GM19238 (cell line): Measurements from ENCODE around the gene UNC119.

Source experiments
- DNase-seq: peaks from one replicate; pipeline ENCODE4 v3.0.0; 2011; ENCODE audit warnings: low spot score; ENCODE audit not compliant: insufficient read length

Gene UNC119

DNA sequence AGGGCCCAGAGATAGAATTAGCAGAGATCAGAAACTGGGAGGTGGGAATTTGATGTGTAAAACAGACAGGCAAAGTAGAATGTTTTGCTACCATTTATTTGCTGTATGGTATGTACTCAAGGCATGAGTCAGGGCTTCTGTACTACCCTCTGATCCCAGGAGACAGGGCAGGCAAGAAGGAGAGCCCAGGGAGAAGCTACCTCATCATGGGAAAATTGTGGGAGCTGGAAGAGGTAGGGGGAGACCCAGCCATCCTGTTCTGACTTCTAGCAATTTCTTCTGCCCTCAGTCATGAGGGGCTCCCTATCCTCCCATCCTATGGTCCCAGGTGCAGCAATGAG lies 20.6 kb upstream of the UNC119 start:
- no peak for DNase-seq

DNA sequence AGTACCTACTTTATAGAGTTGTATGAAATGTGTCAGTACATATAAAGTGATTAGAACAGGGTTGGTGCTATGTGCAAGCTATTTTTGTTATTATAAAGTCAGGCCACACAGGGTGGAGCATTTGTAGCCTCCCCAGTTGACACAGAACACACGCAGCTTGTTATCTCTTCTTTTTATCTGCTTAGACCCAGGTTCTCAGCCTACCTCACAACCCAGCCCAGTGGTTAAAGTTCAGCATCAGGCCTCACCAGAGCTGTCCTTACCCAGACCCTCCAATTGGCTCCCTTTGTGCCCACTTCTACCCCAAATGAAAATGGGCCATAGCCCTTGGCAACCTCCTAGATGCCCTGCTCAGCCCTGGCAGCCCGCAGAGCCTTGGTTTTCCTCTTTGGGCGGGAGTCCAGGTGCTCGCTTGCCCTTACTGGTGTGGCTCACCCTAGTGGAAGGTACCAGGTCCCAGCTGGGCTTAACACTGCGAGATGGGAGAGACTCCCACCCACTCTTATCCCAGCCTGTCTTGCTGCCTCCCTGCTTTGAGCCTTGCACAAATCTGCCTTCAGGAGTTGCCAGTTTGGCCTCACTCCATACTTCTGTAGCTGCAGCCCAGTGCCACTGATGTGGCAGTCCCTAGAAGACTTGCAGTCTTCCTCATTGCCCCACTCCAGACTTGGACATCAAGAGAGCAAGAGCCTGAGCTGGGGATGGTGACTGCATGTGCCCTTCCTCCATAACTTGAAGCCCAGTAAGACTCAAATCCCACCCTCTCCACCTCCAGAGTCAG lies 20.0 kb upstream of the UNC119 start:
- DNase-seq = no peak

DNA sequence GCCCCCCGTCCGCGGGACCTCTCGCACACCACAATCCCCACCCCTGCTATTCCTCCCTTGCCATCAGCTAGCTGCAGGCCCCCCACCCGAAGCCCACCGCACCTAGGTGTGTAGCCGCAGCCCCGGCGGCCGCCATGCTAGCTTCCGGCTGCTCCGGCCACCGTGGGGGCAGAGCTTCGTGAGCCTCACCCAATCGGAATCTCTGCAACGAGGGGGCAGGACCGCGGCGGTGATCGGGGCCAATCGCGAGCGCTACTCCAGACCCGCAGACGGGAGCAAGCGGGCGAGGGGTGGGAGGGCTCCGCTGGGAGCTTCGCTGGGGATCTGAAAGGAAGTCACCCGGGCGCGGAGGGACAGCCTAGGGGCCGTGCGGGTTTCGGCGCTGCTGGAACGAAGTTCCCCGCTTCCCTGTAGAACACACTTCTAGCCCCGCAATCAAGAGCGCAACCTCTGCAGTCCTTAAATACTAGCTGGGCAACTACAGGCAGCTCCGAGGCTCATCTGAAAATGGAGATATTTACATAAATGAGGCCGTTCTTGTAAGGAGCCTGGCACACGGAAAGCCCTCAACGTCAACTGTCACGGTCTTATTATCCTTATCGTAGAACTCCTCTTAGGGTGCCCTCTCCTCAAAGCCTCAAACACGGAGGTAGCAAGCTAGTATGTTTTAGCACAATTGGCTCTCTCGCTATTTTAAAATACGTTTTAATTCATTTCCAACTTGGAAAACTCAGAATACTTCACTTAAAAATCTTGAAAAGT lies 19.1 kb upstream of the UNC119 start, which contains the start of gene PIGS:
PIGS (minus strand) TSS at position 164 of the 762 bp plus-strand sequence; CDS start at position 136, 28 bp downstream.
- peak; percentile 95 for DNase-seq

DNA sequence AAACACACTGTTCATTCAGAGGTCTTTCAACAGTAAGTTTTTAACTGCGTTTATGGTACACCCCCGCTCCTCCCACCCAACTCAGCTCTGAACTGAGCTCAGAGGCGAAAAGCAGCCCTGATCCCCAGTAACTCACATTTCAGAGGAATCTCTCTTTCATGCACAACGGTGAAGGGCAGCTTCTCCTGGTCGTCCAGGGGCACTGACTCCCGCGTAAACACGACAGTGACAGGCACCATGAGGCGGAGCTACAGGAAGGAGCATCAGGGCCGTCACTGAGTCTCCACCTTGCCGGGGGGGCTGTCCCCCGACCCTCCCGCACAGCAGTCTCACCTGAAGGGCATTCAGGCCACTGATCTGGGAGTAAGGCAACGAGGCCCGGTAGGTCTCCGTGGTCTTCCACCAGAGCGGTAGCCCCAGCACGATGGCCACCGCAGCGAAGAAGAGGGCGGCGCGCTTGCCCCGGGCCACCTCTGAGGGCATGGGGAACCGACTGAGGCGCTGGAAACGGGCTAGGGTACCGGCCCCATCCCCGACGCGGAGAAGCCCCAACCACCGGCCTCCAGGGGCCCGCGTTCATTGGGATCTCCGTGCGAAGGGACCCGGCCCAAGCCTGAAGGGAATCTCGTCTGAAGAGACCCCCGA lies 18.4 kb upstream of the UNC119 start:
- DNase-seq = no peak

DNA sequence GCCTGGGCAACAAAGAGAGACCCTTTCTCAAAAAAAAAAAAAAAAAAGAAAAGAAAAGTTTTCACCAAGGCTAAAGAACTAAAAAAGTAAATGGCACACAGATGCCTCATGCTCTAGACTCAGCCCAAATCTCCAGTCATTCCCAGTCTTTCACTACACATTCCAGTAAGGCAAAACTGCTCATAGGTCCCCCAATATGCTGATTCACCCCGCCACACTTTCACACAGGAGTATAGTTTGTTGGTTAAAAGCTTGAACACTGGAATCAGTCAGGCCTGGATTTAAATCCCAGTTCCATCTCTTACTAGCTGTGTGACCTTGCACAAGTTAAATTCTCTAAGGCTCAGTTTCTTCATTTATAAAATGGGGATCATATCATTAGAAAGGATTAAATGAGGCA lies 17.0 kb upstream of the UNC119 start:
- no peak for DNase-seq

DNA sequence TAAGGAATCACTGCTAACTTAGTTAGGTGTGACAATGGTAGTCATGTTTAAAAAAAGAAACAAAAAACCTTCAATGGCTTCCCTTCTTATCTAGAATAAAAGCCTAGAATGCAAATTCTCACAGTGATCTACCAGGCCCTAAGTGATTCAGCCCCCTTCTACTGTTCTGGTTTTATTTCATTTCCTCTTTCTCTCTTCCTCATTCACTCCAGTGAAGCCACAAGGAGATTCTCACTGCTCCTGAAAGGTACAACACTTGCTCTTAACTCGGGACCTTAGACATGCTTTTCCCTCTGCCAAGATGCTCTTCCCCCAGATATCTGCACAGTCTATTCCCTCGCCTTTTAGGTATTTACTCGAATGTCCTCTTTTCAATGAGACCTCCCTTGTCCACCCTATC lies 15.2 kb upstream of the UNC119 start:
- no peak for DNase-seq

DNA sequence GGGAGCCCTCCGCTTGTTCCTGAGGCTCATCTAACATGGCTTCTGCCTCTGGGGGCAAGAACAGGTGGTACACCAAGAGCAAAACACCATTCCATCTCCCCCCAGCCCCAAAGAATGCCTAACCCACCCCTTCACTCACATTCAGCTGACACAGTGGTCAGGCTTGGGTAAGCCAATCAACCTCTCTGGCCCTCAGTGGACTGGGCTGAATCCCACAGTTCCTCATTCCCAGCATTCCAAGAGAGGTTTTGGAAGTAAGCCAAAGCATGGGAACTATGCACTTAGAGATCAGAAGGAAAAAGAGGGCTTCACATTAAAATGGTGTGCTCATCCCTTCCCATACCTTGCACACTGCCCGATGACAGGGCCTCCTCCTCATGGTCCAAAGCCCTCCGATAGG lies 11.1 kb upstream of the UNC119 start:
- DNase-seq = no peak

DNA sequence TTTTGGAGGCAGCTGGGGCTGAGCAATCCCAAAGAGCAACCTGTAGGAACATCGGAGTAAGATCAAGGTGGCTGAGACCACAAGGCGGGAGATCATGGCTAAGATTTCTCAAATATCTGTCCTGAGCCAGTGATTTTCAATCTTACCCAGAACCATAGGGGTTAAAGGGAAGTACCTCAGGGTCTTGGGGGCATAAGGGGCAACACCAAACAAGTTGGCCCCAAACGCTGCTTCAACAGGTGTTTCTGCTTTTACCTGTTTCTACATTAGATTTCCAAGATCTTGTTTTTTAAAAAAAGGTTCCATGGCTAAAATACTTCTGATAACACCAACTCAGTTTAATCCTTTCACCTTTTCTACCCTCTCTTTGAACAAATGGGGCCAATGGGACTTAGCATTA lies 2.6 kb upstream of the UNC119 start:
- no peak for DNase-seq

DNA sequence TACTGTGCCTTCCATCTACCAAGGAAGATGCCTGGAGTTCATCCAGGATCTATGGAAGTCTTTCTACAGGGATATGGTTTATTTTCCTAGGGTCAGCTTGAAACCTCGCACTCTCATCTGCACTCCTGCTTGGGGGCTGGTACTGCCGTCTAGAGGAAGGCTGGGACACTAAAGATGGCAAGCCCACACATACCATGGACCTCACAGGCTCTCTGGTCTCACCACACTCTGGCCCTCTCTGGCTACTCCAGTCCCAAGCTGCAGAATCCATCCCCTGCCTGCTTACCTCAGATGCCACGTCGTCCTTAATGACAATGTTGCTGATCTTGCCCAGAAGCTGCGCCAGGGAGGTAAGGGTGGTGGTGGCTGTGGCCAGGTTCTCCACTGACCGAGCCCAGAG lies 2.1 kb upstream of the UNC119 start:
- DNase-seq = no peak

DNA sequence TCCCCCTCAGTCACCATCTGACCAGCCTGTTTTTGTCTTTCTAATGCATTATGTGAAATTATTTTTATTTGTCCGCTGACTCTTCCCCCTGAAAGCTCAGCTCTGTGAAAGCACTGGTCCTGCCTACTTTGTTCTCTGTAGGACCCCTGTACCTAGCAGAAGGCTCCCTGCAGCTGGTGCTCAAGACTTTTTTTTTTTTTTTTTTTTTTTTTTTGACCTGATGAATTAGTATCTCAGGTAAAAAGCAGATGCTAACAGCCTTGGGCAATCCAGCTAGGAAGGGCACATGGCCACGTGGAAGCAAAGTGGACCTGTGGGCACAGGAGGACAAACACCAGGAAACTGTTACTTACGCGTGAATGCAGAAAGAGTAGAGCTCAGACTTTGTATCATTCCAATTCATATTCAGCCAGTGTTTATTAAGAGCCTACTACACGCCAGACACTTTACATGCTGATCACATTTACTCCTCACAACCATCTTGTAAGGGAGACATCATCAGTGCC lies 629 bp upstream of the UNC119 start:
- no peak for DNase-seq

DNA sequence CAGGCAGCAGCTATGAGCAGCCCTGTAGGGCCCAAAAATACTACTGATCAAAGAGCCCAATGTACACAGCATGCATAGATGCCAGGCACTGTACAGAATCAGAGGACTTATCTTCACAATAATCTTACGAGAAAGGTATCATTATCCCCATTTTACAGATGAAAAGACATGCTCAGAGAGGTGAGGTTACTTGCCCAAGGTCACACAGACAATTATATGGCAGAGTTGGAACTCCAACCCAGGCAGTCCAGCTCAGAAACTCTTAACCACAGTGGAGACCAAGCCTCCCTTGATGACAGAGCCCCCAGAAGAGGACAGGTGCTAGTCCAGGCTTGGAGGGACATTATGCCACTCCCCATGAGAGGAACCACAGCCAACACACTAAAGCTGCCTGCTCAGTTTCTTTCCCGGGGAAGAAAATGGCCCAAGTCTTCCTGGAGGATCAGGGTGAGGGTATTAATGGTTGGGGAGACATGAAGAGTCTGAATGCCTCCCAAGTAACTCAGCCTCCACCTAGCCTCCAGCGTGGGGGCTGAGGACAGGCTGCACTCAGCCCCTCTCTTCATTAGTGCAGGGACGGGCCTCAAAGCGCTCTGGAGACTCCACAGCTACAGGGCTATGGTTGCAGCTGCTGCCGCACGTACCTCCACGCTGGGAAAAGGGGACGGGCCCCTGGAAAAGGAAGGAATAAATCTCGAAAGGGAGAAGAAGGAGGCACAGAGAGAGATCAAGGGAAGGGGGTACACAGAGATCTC lies 826 bp downstream of the UNC119 start:
- DNase-seq = no peak

DNA sequence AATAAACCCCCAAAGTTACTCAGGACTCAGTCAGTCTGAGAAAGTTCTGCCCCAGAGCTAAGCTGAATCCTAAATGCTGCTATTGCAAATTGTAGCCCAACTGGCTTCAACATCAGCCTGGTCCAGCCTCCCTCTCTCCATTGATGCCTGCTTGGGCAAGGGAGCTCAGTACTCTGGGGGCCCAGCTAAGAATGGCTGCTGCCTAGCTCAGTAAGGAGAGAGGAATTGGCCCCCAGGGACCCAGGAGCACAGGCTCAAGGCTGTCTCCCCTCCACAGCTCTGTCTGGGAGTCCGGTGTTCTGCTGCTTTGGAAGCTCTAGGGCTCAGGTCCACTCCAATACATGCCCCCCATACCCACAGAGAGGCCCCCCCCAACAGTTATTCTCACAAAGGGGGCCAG lies 1.6 kb downstream of the UNC119 start:
- no peak for DNase-seq

DNA sequence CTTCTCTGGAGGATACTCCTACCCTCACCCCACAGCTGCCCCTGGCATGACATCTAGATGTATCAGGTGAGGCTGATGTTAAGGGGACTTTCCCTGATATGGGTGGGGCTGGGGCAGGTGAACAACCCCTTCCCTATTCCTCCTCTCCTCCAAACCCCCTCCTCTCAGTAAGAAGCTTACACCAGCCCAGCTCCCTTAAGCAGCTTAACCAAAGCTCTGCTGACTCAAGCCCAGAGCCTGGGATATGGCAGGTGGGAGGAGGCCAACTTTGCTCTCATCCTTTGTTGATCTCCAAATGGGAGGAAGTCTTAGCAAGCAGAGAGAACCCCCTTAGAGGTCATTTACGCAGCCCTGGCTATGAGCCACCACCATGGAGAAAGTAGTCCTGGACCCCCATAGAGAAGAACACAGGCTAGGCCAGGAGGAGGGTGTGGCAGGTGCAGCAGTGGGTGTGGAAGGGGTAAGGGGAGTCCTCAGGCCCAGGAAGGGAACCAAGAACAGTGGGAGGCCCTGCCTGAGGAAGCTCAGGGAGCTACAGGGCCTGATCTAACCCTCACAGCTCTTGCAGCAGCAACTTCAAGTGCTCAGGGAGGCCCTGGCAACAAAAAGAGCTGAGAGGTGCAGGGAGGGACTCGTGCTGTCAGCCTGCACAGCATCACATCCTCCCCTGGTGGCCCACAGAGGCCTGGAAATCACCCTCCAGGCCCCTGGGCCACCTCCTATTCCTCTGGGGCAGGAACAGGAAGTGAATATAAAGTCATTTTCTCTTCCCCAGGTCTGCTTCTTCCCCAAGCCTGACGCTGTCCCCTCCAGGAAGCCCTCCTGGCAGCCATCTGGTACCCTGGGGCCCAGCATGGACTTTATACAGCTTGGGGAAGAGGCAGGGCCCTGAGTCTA lies 2.9 kb downstream of the UNC119 start:
- peak; percentile 81 for DNase-seq

DNA sequence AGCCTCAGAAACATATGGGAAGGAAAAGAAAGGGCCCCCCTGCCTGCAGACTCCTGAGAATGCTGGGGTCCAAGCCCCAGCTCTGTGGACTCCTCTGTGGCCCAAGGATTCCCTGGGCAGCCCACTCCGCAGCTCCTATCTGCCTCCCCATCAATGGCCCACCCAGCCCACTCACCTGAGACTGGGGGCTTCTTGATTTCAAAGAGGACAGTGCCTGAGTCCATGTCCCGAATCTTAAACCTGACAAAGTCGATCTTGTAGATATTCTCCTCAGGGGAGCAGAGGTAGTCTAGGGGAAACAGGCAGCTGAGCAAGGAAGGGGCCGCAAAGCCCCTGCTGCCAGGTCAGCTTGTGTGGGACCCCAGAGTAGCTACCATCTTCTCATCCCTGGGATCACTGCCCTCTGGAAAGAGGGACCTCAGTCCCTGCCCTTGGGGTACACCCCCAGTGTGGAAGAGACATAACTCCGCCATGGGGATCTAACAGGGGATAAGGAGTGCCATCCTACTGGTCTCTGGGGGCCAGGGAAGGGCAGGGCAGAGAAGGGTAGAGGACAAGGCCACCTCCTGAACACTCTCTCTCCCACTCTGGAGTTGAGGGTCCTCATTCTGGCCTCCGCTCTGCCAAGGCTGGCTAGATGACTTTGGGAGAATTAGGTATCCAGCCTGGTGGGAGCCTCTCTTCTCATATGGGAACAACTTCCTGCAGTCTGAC lies 3.9 kb downstream of the UNC119 start:
- no peak for DNase-seq

DNA sequence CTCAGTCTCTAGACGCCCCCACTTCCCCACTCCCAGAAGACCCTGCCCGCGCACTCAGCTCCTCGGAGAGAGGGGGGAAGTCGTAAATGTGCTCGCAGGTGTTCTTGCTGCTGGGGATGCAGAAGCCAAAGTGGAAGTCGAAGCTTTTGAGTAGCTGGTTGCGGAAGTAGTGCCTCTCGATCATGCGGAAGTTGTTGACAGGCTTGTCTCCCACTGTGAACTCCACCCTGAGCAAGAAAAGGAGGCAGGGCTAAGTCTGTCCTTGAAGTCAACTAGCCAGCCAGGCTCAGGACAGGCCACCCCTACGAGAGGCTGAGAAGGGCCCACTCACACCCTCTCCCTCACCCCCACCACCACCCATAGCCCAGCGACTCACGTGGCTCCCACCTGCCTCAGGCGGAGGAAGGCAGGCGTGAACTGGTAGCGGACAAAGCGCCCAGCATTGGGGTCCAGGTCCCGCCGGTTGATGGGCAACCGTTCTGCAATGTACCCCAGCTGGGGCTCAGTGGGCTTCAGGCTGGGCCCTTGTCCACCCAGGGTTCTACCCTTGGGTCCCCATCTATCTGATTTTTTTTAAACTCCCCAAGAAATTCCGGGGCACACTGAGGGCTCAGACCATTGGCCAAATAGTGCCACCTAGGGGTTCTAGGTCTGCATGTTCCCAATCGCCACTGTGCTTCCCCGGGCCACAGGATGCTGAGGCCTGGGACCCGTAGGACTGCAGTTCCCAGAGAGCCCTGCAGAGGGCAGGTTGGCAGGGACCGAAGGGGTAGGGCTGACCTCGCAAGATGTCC lies 4.6 kb downstream of the UNC119 start:
- peak; percentile 76 for DNase-seq

DNA sequence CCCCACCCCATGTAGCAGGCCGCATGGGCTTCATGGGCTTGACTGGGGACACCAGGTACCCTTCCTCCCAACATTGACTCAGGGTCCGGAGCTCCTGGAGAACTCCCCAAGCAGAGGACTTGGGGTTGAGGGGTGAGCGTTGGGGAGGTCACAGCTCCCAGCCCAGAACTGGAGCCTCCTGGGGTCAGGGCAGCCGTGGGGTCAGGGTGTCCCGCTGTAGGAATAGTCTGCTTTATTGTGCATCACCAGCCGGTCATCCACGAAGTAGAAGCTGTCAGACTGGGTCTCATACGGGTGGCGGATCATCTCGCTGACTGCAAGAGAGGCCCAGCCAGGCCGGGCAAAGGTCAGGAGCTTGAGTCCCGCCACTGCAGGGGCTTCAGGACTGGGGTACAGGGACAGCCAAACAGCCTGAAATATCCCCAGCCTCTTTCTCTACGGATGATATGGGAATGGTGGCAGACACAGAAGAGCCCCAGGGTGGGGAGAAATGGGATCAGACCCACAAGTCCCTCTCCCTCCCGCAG lies 5.3 kb downstream of the UNC119 start:
- no peak for DNase-seq

DNA sequence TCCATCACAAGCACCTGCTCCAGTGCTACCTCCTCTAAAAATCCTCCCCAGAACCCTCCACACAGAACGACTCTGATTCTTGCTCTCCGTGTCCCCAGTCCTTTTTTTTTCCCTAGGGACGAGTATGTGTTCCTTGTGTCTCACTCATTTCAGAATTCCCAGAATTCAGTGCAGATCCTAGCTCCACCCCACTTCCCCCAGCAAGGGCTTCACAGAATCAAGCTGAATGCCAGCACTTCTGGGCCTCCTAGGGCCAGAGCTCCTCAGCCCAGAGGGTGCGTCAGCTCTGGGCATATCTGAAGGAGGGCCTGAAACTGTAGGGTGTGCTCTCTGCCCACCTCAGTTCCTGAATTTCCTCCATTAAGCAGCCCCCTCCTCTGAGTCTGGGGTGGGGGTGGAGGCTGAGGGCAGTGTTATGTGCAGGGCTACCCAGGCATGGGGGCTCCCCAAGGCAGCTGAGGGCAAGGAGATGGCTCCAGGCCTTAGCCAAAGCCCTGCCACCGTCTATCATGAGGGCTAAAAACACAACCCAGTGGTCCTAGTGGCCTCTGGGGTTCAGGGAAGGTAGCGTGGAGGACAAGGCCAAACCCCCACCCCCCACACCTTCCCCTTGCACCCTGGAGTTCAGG lies 6.5 kb downstream of the UNC119 start:
- no peak for DNase-seq

DNA sequence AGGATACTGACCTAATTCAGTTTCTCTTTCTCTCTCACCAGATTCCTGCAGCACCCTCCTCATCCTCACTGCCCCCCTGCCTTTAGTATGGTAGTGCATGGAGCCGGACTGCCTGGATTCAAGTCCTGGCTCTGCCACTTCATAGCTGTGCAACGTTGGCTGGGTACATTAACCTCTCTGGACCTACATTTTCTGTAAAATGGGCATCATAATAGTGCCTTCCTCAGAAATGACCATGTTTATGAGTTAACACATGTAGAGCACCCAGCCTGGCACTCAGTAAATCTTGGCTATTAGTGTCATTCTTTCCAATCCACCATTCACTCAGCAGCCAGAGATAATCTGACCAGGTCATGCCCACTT lies 7.3 kb downstream of the UNC119 start:
- no peak for DNase-seq
